ENCODE measurements around the gene ROCK2.

- TF ChIP-seq CTCF (IDR thresholded peaks at IDR 0.05): no peak
- TF ChIP-seq POLR2A (IDR thresholded peaks at IDR 0.05): no peak
Observed at GRCh38 chr2:11250400-11251196, 93.8 kb downstream of the ROCK2 start.
